Measurements from ENCODE around the gene A1BG. TPM values are rescaled to one million over a fixed set of nuclear protein-coding genes. Genes with fewer than 3 reads are reported as not detected.

A1BG gene
- total and polyA plus RNA-seq, 2 of the 13 experiments (the other 11 are each of a cell fraction or from before 2014, with no cell fraction given), result 14.7 to 41.4 TPM

DNA sequence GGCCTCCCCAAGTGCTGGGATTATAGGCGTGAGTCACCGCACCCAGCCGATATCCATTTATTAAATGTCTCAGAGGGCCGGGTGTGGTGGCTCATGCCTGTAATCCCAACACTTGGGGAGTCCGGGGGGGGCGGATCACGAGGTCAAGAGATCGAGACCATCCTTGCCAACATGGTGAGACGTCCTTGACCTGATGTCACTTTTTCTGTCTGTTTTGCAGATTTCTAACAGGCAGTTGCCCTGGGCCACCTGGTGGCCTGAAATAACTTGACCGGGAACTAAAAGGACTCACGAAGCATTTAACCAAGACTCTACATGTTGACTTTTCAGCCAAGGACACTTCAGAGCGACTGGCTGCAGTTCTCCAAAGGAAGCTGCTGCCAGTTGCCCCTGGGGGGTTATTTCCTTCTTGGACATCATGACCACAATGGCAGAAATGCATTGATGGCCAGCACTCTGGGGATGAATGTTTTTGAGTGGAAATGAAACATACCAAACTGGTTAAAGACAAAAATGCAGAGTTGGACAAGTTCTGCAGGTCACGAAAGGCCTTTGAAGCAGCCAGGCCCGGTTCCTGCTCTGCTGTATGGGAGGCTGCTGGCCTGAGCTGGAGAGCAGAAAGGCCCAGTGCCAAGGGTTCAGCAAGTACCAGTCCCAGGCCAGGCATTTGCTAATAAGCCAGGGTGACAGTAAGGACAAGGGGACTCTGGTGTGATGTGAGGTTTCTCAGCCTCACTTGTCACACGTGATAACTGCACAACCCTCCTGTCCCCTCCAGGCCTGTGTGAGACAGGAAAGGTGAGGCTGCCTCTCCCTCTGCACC is 19.2 kb upstream of the A1BG start (continued):
- TF ChIP-seq STAT6 (CRISPR knock-in tag; IDR thresholded peaks at IDR 0.05; ENCODE audit: borderline replicate concordance) (no peak), RAD21 (CRISPR knock-in tag; IDR thresholded peaks at IDR 0.05) (0 out of 2 replicates have a peak, but pooled peaks have one; percentile 25), ZNF335 (CRISPR knock-in tag; IDR thresholded peaks at IDR 0.05) (0 out of 2 replicates have a peak, but pooled peaks have one; percentile 47), PRDM15 (CRISPR knock-in tag; IDR thresholded peaks at IDR 0.05) (no peak), JARID2 (CRISPR knock-in tag; IDR thresholded peaks at IDR 0.05; ENCODE audit: insufficient replicate concordance) (no peak), ZNF709 (CRISPR knock-in tag; IDR thresholded peaks at IDR 0.05) (no peak), ZSCAN29 (CRISPR knock-in tag; conservative IDR thresholded peaks at IDR 0.05) (no peak), ZNF577 (CRISPR knock-in tag; IDR thresholded peaks at IDR 0.05; ENCODE audit: borderline replicate concordance, low read depth) (no peak), CEBPG (CRISPR knock-in tag; IDR thresholded peaks at IDR 0.05) (no peak), PAX8 (CRISPR knock-in tag; IDR thresholded peaks at IDR 0.05; ENCODE audit: borderline replicate concordance) (no peak), HNF4A (CRISPR knock-in tag; IDR thresholded peaks at IDR 0.05) (peak; percentile 16; the same call in 1 of the 2 replicates), PATZ1 (CRISPR knock-in tag; IDR thresholded peaks at IDR 0.05) (peak; percentile 67), ZNF703 (CRISPR knock-in tag; IDR thresholded peaks at IDR 0.05; ENCODE audit: borderline replicate concordance) (no peak), FOXO1 (CRISPR knock-in tag; IDR thresholded peaks at IDR 0.05) (no peak), ZBTB7A (CRISPR knock-in tag; IDR thresholded peaks at IDR 0.05) (no peak), ZNF670 (CRISPR knock-in tag; IDR thresholded peaks at IDR 0.05; ENCODE audit: borderline replicate concordance) (no peak)
- TF ChIP-seq, protein P1, sequence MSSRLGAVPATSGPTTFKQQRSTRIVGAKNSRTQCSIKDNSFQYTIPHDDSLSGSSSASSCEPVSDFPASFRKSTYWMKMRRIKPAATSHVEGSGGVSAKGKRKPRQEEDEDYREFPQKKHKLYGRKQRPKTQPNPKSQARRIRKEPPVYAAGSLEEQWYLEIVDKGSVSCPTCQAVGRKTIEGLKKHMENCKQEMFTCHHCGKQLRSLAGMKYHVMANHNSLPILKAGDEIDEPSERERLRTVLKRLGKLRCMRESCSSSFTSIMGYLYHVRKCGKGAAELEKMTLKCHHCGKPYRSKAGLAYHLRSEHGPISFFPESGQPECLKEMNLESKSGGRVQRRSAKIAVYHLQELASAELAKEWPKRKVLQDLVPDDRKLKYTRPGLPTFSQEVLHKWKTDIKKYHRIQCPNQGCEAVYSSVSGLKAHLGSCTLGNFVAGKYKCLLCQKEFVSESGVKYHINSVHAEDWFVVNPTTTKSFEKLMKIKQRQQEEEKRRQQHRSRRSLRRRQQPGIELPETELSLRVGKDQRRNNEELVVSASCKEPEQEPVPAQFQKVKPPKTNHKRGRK (CRISPR knock-in tag; IDR thresholded peaks at IDR 0.05), result no peak
